HG03439 (cell line): ENCODE measurements around the gene MTMR10.

ENCODE experiments used
- ATAC-seq: cut with Tn5 transposase; IDR thresholded peaks from one replicate; pipeline ENCODE4 v1.9.1; 2021; ENCODE audit warnings: mild to moderate bottlenecking, moderate library complexity; ENCODE audit not compliant: unreplicated experiment

MTMR10 gene

DNA sequence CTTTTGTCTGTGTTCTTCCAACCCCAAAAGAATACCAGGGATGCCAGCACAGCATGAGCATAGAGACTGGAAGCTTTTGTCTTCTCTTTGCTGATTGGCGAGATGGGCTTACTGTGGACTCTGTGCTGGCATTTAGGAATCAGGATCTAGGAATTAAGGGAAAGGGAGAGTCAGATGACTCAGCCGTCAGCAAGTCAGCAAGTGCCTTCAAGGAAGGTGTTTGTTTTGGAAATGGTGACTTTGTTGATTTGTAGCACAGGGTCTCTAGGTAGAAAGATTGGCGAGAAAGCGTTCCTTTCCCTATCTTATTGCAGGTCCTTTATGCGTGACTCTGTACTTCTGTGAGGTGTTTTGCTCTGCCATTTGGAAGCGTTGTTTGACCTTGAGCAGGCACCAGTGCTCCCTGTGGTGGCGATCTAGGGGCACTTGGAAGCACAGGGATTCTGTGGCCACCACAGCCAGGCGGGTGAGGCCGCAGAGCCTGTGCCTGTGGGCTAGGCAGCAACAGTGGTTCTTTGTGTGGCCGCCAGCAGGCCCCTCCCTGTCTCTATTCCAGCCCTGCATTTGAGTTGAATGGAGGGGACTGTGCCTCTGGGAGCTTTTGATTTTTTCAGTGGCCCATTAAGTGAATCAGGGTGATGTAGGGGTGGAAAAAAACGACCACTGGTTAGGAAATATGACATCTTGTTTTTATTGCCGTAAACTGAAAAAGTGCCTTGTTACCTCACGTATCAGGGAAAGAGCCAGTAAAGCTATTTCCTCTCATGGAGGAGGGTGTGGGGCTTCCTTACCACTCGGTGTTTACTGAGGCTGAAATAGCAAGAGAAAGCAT, 68.7 kb downstream of the MTMR10 start:
- no peak for ATAC-seq

DNA sequence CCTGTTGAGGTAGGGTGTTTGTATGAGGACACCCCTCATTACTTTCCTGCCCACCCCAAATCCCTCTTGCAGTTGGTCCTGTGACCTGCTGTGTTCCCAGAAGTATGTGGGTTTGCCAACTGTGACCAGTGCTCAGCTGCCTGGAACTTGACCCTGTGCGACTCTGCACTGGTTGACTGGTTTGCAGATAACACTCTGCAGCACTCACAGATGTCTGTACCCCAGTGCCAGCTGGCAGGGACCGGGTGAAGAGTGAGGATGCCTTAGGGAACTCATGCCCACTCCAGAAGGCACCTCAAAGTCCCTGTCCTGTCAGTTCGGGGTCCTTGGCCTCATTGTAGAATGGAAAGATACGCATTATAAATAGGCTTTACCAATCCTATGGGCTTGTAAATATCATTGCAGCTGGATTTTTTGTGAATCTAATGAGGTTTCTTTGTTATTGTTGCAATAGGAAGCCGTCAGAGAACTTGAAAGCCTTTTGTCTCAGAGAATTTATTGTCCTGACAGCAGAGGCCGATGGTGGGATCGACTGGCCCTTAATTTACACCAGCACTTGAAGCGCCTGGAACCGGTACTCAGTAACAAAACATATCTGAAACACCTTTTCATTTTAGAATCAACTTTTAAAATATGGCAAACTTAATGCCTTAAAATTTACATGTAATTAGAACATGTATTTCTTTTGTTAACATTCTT, 69.5 kb downstream of the MTMR10 start:
- ATAC-seq: no peak

DNA sequence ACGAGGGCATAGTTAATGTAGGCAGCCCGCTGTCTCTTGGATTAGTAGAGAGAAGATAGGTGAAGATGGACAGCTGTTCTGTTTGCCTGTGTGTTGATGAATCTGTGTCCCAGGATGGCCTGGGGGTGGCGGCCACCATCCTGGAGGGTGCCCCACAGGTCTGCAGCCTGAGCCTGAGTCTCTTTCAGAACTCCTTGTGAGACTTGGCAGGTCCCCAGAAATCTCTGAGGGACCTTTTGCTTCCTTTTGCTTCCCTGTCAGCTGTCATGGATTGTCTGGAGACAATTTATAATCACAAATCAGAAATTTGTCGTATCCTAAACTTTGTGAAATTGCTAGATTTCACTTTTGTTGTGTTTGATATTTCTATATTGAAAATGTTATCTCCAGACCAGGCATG, 70.3 kb downstream of the MTMR10 start:
- no peak for ATAC-seq

DNA sequence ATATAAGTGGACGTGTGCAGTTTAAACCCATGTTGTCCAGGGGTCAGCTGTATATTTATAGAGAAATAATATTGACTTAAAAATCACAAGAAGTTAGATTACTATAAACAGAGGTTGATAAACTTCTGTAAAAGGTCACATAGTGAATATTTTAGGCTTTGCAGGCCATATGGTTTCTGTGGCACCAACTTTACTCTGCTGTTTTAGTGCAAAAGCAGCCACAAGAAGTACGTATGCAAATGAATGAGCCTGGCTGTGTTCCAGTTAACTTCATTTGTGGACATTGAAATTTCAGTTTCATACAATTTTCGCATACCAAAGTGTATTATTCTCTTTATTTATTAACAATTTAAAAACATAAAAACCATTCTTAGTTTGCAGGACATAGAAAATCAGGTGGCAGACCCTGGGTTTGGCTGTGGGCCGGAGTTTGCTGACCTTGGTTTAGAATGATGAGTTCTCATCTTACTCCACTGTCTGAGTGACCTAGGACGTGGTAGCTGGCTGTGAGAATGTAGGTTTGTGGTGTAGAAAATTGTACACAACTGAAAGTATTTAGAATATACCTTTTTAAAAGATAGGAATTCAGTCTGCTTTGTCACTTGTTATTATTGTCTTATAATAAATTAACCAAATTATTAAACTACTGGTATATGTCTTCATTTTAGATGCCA, 71.4 kb downstream of the MTMR10 start:
- no peak for ATAC-seq

DNA sequence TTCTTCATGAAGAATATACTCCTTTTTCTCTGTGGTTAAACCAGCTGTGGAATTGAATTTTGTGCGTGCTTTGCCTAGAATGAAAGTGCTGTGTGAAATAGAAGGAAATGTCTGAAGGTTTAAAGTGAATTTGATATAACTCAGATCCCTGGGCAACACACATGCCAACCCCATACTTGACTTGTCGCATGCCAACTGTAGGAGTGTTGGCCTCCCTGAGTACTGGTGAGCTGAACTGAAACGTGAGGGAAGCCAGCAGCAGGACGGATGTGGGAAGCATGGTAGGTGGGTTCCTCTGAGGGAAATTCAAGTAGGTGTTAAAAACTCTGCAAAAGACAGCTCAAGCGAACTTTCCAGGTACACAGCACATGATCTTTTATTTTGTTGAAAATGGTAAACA, 73.1 kb downstream of the MTMR10 start:
- no peak for ATAC-seq

DNA sequence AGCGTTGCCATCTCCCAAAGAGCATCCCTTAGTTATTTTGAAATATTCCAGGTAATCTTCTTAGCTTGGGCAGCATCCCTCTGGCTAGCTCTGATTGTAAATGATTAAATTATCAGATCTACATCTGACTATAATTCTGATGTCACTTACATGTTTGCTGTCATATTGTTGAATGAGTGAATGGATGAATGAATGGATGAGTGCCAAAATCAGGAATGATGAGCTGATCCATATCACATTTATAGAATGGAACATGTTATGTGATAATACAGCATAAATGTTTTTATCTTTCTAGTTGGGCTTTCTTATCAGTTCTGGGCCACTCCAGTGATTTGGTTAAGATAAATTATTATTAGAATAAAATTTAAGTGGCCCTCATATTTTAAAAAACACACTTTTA, 73.8 kb downstream of the MTMR10 start:
- ATAC-seq: no peak

DNA sequence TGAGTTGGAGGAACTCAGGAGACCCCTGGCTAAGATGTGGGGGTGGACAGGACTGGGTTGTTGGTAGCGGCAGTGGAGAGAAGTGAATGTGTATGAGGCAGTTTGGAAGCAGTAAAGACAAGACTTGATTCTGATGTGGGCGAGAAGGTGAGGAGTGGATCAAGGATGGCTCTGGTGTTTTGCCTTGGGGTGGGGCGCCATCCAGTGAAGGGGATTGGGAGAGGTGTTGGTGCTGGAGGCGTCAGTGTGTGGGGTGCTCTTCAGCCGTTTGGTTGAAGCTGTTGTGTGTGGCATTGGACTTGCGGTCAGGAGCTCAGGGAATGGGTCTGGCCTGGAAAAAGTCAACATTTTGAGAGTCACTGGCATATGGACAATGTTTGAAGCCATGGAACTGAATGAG, 74.4 kb downstream of the MTMR10 start:
- no peak for ATAC-seq

DNA sequence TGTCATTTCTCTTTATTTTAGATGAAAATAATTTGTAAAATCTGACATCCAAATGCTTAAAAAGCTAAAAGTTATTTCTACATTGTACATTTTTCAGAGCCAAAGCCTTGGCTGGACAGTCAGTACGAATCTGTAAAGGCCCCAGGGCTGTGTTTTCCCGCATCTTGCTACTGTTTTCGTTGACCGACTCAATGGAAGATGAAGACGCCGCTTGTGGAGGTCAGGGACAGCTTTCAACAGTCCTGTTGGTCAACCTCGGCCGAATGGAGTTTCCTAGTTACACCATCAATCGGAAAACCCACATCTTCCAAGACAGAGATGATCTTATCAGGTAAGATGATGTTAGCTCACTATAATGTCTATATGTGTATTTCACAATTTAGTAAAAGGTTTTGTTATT, 77.7 kb downstream of the MTMR10 start:
- no peak for ATAC-seq

DNA sequence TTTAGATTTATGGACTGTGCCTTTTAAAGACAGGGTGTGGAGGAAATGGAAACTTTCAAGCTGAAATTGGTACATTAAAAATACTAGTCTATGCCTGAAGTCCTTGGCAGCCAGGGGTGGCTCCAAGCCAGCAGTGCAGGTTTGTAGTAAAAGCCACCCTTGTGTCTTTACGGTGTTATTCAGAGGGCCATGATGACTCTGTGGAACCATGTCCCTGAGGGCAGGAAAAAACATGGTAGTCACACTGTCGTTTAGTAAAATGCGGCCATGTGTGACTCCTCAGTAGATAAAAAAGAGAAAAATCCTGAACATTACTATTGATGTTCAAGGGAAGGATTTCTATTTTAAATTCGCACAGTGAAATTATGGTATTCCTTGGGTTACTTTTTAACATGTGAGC, 85.1 kb downstream of the MTMR10 start:
- no peak for ATAC-seq

DNA sequence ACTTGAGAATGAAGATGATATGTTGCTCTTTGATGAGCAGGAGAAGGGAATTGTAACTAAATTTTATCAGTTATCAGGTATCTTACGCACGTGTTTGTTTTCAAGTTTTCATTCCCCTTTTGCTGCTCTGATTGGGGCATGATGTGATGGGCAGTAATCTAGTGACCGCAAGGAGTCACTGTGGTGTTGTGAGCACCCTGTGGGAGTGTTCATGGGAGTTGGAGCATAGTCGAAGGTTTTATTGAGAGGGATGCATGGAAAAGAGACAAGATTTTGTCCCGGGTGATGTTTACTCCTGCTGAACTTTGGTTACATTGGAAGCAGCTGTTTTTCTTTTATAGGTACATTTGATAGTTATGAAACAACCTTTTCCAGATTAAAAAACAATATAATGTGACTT, 85.6 kb downstream of the MTMR10 start:
- no peak for ATAC-seq

DNA sequence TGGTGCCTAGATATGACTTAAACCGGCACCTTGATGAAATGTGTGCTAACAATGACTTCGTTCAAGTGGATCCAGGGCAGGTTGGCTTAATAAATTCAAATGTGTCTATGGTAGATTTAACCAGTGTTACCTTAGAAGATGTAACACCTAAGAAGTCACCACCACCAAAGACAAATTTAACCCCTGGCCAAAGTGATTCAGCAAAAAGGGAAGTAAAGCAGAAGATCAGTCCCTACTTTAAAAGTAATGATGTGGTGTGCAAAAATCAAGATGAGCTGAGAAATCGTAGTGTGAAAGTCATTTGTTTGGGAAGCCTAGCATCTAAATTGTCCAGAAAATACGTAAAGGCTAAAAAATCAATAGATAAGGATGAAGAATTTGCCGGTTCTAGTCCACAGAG, 86.6 kb downstream of the MTMR10 start:
- no peak for ATAC-seq

DNA sequence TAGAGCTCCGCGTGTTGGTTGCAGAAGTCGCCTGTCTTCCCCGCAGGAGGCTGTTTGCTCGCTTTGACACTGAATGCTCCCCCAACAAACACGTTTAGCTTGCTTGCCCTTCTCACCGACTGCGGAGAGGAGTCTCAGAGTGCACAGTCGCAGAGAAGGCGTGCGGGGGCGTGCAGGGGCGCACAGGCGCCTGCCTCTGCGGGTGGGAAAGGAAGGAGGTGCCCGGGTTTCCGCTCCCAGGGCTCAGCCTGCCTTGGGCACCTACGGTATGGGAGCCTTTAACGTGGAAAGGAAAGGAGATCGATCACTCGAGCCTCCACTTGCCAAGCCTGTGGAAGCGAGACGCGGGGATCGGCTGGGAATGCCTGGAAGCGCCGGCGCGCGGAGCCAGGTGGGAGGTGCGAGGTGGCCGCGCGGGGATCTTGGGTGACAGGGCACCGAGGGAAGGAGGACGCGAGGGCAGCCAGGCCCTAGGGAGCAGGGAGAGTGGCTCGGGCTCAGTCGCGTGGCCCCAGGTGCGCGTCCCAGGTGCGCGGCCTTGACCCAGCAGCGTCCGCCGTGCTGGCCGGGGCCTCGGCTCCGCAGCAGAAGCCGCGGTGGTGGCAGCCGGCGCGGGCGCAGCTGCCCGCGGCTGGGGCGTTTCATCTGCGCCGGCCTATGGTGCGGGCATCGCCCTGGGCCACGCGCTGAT, 87.8 kb downstream of the MTMR10 start, which contains the start of gene FAN1:
Gene FAN1 (plus strand): TSS at position 419 of the 691 bp plus-strand sequence. CDS start 749 bp downstream, outside the sequence.
- peak; percentile 89 for ATAC-seq

DNA sequence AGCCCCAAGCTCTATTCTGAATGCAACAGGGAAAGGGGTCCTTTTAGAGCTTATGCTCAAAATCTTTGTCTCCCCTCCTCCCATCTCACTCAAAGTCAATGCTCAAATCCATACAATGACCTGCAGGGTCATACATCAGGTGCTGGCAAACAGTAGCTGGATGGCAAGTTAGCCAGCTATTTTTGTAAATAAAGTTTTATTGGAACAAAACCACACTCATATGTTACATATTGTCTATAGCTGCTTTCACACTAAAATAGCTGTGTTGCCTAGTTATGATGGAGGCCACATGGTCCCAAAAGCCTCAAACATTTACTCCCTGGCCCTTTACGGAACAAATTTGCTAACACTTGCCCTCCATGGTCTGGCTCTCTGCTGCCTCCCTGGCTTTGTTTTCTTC, 89.5 kb downstream of the MTMR10 start:
- no peak for ATAC-seq

DNA sequence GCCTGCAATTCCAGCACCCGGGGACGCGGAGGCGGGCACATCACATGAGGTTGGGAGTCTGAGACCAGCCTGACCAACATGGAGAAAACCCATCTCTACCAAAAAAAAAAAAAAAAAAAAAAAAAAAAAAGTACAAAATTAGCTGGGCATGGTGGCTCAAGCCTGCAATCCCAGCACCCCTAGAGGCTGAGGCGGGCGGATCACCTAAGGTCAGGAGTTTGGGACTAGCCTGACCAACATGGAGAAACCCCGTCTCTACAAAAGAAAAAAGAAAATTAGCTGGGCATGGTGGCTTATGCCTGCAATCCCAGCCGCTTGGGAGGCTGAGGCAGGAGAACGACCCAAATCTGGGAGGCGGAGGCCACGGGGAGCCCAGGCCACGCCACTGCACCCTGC, 95.2 kb downstream of the MTMR10 start:
- no peak for ATAC-seq

DNA sequence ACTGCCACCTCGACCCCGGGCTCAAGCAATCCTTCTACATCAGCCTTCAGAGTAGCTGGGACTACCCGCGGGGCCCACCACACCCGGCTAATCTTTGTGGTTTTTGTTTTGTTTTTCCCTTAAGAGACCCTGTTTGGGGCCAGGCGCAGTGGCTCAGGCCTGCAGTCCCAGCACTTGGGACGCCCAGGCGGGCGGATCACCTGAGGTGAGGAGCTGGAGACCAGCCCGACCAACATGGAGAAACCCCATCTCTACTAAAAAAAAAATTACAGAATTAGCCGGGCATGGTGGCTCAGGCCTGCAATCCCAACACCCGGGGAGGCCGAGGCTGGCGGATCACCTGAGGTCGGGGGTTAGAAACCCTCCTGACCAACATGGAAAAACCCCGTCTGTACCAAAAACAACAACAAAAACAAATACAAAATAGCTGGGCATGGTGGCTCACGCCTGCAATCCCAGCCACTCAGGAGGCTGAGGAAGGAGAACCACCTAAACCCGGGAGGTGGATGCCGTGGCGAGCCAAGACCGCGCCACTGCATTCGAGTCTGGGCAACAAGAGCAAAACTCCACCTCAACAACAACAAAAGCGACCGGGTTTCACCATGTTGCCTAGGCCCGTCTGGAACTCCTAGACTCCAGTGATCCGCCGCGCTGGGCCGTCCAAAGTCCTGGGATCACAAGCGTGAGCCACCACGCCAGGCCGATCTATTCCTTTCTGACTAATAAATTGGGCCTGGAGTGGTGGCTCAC, 95.8 kb downstream of the MTMR10 start:
- ATAC-seq: no peak

DNA sequence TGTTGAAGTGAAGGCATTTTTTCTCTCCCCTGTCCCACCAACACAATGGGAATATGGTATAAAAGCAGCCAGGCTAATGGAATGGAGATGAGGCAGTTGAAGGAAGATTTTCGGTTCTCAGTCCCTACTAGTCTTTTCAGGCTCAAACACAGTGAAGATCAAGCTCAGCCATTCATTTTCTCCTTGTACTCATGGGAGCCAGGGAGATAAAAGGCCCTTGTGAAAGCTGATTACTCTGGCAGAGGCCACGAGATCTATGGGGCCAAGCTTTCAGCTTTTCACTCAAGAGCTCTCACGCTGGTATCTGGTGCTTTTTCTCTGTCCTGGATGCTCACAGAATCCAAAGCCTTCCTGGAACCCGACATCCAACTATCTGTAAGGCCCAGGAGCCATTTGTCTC, 102.2 kb downstream of the MTMR10 start:
- no peak for ATAC-seq
